GM06990 (cell line): ENCODE results near the gene TMEM185A.
"Not testable (repeated sequence)": the region's sequence is repeated elsewhere in the genome, so short reads cannot be mapped to it uniquely, and the experiment has no call there.

Experiments used
- DNase-seq: peaks from one replicate; pipeline ENCODE4 v3.0.0-alpha.2; 2011; ENCODE audit not compliant: insufficient read length; ENCODE audit errors: extremely low read depth
- H3K27me3 ChIP-seq: replicated peaks from 2 replicates; pipeline ENCODE4 v1.6.0; 2011; ENCODE audit warnings: low read length; ENCODE audit not compliant: control insufficient read depth, insufficient read depth
- H3K36me3 ChIP-seq: 2 replicates; pipeline ENCODE4 v1.5.1; 2011; ENCODE audit warnings: low read length; ENCODE audit not compliant: control insufficient read depth, insufficient read depth
- H3K4me3 ChIP-seq: replicated peaks from 2 replicates; pipeline ENCODE4 v1.5.1; 2011; ENCODE audit warnings: low read depth, mild to moderate bottlenecking, control low read depth, low read length
- CTCF ChIP-seq: IDR thresholded peaks from 2 replicates; pipeline ENCODE4 v1.5.1; 2011; ENCODE audit warnings: low read length, control low read depth, mild to moderate bottlenecking, inconsistent platforms; ENCODE audit not compliant: insufficient read depth, poor library complexity, severe bottlenecking

TMEM185A gene

DNA sequence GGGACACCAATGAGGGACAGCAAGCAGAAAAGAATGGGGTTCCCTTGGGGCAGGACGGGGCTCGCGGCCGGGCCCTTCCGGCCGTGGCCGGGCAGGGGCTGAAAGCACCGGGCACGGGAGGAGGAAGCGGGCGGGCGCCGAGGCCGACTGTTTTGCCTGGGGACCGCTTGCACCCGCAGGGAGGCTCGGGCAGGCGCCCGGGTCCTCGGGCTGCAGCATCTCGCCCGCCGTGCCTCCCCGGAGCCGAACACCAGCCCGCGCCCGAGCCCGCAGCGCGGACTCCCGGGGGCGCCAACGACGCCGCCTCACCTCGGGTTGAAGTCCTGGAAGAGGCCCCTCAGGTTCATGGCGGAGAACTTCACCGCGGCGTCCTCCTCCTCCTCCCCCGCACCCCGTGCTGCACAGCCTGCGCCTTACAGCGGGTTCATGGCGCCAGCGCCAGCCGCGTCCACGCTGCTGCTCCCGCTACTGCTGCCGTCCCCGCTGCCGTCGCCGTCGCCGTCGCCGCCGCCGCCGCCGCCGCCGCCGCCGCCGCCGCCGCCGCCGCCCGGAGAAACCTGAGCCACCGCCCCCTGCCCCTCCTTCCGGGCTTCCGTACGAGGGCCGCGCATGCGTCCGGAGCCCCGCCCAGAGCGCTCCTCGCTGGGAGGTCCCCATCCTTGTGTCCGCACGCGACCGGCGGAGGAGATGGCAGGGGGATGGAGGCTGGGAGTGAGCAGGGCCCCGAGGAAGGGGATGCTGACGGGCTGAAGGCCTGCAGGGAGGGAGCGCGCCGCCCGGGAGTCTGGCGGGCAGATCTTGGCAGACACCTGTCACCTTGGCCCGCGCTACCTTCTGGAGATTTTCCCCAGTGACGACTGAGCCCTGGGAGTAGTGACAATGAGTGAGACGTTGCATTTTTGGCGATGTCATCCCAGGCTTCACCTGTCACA lies at the start of gene TMEM185A:
Gene TMEM185A (minus strand): TSS at position 559 of the 932 bp plus-strand sequence. CDS start 212 bp downstream, at position 347.
- Histone ChIP-seq H3K4me3 (peak within 1 kb of the TSS; percentile 70), H3K27me3 (no peaks in the 10 kb centered on the region), H3K36me3 (no peaks in the 10 kb centered on the region)
- peak; percentile 79 for DNase-seq
- TF ChIP-seq CTCF = no peak

DNA sequence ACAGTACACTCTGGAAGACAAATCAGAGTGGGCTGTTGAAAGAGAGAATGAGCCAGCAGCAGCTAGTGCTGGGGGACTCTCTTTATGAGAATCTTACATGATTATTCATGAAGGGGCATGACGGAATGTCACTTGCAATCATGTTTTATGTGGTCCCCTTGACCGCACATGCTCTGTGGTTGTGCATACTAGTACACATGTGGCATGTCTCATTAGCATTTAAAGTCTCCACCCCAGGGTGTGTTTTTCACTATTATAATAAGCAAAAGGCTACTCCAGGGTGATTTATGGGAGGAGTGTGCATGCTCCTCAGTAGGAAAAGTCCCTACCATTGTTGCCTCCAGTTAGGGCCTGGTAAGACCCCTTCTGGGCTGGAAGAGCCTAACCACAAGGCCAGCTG lies 49.6 kb upstream of the TMEM185A start:
- no peak for TF ChIP-seq CTCF
- Histone ChIP-seq H3K4me3 (no peak overlapping the region), H3K27me3 (no peaks in the 10 kb centered on the region), H3K36me3 (no peaks in the 10 kb centered on the region)
- no peak for DNase-seq

DNA sequence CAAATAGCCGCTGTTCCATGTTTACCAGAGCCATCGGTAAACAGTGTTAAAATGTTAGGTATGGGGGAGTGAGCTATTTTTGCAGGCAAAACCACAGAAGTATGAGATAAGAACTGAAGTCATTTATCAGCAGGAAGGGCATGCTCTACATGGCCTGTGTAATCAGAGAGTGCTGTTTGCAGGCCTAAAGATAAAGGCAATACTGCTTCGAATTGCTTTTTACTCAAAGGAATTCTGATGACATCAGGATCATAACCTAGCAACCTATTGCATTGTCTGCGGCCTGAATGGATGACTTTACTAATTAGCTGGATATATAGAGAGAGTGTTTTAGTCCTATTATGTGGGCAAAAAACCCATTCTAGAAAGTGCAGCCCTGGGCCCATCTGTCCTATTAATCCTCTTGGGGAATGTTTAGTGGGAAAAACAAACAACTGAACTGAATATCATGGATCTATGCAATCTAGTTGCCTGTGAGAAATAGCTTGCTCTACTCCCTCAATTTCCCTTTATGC lies 47.6 kb upstream of the TMEM185A start:
- H3K36me3 ChIP-seq, H3K27me3 ChIP-seq, H3K4me3 ChIP-seq, DNase-seq: not testable (repeated sequence)

GRCh38 chrX:149675554-149675953 lies 44.0 kb upstream of the TMEM185A start:
- H3K4me3 ChIP-seq, H3K27me3 ChIP-seq, DNase-seq, H3K36me3 ChIP-seq: not testable (repeated sequence)

DNA sequence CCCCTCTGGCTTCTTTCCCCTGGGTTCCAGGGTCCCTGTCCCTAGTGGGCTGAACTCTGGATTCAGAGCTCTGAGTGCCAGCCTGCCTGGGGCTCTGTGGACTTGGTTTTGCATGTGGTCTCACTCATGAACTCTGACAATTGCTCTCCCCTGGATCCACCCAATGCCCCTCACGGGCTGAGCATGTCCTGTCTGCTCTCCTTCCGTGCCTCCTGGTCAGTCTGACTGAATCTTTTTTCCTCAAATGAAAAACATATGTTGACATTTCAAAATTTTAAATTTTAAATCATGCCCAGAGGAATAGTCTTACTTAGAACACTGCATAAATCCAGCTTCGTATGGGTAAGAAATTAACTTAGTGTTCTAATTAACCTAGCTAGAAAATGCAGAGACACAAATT lies 43.5 kb upstream of the TMEM185A start:
- not testable (repeated sequence) for H3K27me3 ChIP-seq, H3K4me3 ChIP-seq, H3K36me3 ChIP-seq, DNase-seq

- not testable (repeated sequence) for H3K36me3 ChIP-seq, H3K4me3 ChIP-seq, DNase-seq, H3K27me3 ChIP-seq
These were observed 29.0 kb upstream of the TMEM185A start for GRCh38 chrX:149660613-149661012.

DNA sequence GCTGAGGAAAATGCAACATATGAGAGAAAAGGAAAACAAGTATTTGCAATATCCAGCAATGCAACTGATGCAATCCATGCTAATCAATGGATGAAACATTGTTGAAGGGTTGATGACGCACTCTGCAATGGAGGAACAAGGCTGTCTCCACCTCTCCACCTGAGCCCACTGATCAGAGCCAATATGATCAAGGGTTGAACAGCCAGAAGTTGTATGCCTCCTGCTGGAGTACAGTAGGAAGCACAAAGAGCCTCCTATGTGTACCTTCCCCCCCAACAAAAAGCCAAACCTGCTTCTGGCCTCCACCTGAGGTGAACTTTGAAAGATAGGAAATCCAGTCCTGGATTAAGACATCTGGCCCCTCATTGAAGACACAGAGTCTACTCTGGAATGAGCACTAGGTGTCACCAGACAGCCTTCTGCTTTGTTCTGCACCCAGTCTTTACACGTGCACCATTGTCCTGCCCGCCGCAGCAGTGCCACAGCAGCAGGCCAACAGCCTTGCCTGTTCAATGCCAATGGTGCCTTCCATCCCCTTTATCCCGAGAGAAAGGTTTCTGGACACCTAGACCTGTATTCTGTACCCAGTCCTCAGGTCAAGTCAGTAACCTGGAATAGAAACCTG lies 24.8 kb upstream of the TMEM185A start:
- not testable (repeated sequence) for DNase-seq, H3K4me3 ChIP-seq, H3K27me3 ChIP-seq

DNA sequence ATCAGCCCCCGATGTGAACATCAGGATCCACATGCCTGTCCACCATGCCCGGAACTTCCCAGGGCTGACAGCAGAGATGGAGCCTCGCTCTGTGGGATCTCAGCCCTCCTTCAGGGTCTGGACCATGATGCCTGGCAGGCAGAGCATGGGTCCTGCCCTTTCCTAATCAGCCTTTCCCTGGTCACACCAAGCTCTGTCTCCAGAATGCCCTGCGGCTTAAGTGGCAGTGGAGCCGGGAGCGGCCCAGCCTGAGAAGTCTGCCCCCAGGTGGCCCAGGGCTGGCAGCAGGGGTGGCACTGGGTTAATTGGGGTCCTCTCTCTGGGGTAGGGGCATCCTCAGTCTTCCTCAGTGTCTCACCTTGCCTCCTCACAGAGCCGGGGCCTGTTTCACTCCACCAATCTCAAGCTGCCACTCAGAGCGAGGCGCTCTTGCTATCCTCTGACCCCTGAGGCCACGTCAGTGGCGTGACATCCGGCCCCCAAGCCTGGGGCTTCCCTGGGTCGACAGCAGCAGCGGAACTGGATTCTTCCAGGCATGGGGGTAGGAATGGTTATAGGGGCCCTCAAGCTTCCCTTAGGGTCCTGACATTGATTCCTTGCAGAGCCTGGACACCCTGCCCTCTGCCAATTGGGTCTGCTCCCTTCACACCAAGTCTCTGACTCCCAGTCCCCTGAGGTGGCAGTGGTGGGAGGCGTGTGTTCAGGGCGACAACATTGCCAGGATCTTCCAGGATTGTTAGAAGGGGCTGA lies 20.8 kb upstream of the TMEM185A start:
- H3K4me3 ChIP-seq = no peak overlapping the region
- no peaks in the 10 kb centered on the region for H3K27me3 ChIP-seq
- no peak for TF ChIP-seq CTCF
- DNase-seq = no peak
- H3K36me3 ChIP-seq = no peaks in the 10 kb centered on the region

More for the DNA sequence above, 24.8 kb upstream of the TMEM185A start:
- not testable (repeated sequence) for H3K36me3 ChIP-seq
